ENCODE measurements around the gene GSG1L2. TPM values are rescaled to one million over a fixed set of nuclear protein-coding genes. Genes with fewer than 3 reads are reported as not detected.

The GSG1L2 gene
- total RNA-seq, 4 donors from 2014 or later: not detected

- no peak for DNase-seq (ENCODE audit: low spot score in 2 of 2)
- H3K27me3 ChIP-seq: no peaks in the 10 kb centered on the region
- H3K36me3 ChIP-seq: no peaks in the 10 kb centered on the region
- TF ChIP-seq EP300 (IDR thresholded peaks at IDR 0.05) (no peak), POLR2A (IDR thresholded peaks at IDR 0.05) (no peak), CTCF (IDR thresholded peaks at IDR 0.05) (no peak)
- H3K27ac ChIP-seq: no peak overlapping the region
- no peak overlapping the region for H3K4me3 ChIP-seq
- 73 to 80% methylated on average over 4 of the region's 4 CpGs for WGBS, 2 donors
- no peaks in the 10 kb centered on the region for H3K4me1 ChIP-seq
- H3K9me3 ChIP-seq: peaks cover 0 to 13% (median 0%) of the 10 kb centered on the region in 4 donors
Measured at GRCh38 chr17:9810100-9810949, 11.6 kb downstream of the GSG1L2 start.

DNA sequence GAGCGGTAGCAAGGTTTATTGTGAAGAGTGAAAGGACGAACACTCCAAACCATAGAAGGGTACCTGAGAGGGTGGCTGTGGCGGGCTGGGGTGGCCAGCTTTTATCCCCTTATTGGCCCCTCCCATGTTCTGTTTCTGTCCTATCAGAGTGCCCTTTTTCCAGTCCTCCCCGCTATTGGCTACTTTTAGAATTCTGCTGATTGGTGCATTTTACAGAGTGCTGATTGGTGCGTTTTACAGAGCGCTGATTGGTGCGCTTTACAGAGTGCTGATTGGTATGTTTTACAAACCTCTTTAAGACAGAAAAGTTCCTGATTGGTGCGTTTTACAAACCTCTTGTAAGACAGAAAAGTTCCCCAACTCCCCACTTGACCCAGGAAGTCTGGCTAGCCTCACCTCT, 12.5 kb downstream of the GSG1L2 start:
- Histone ChIP-seq H3K4me3 (no peak overlapping the region), H3K27me3 (no peaks in the 10 kb centered on the region), H3K27ac (no peak overlapping the region), H3K36me3 (no peaks in the 10 kb centered on the region), H3K9me3 (peaks cover 0 to 20% (median 0%) of the 10 kb centered on the region in 4 donors), H3K4me1 (no peaks in the 10 kb centered on the region)
- no peak for DNase-seq (ENCODE audit: low spot score in 2 of 2)
- 90 to 95% methylated on average over 8 of the region's 8 CpGs for WGBS, 2 donors
- TF ChIP-seq CTCF (IDR thresholded peaks at IDR 0.05) (no peak), EP300 (IDR thresholded peaks at IDR 0.05) (no peak), POLR2A (IDR thresholded peaks at IDR 0.05) (no peak)

GRCh38 chr17:9806699-9807098, 15.2 kb downstream of the GSG1L2 start:
- Histone ChIP-seq H3K27ac (no peak overlapping the region), H3K4me1 (no peaks in the 10 kb centered on the region), H3K27me3 (no peaks in the 10 kb centered on the region), H3K36me3 (no peaks in the 10 kb centered on the region), H3K9me3 (peaks cover 0 to 27% (median 0%) of the 10 kb centered on the region in 4 donors), H3K4me3 (no peak overlapping the region)
- 71 to 77% methylated on average over 6 of the region's 6 CpGs for WGBS, 2 donors
- no peak for DNase-seq (ENCODE audit: low spot score in 2 of 2)
- no peak for TF ChIP-seq POLR2A (IDR thresholded peaks at IDR 0.05)
- no peak for TF ChIP-seq EP300 (IDR thresholded peaks at IDR 0.05)
- no peak for TF ChIP-seq CTCF (IDR thresholded peaks at IDR 0.05)

- Histone ChIP-seq H3K4me3 (no peak overlapping the region), H3K27ac (no peak overlapping the region), H3K27me3 (no peaks in the 10 kb centered on the region), H3K36me3 (no peaks in the 10 kb centered on the region), H3K9me3 (peaks cover 0 to 24% (median 0%) of the 10 kb centered on the region in 4 donors), H3K4me1 (no peaks in the 10 kb centered on the region)
- 61 to 69% methylated on average over 4 of the region's 4 CpGs for WGBS, 2 donors
- TF ChIP-seq EP300 (IDR thresholded peaks at IDR 0.05) (no peak), CTCF (IDR thresholded peaks at IDR 0.05) (no peak), POLR2A (IDR thresholded peaks at IDR 0.05) (no peak)
- no peak for DNase-seq (ENCODE audit: low spot score in 2 of 2)
Measured at GRCh38 chr17:9805769-9806168, 16.1 kb downstream of the GSG1L2 start.

- no peaks in the 10 kb centered on the region for H3K36me3 ChIP-seq
- no peak overlapping the region for H3K4me3 ChIP-seq
- no peaks in the 10 kb centered on the region for H3K27me3 ChIP-seq
- DNase-seq (ENCODE audit: low spot score in 2 of 2): no peak
- no peak overlapping the region for H3K27ac ChIP-seq
- no peaks in the 10 kb centered on the region for H3K4me1 ChIP-seq
- 53 to 56% methylated on average over 4 of the region's 4 CpGs for WGBS, 2 donors
- TF ChIP-seq CTCF (IDR thresholded peaks at IDR 0.05): no peak
- no peak for TF ChIP-seq EP300 (IDR thresholded peaks at IDR 0.05)
- TF ChIP-seq POLR2A (IDR thresholded peaks at IDR 0.05): no peak
- peaks cover 0 to 21% (median 0%) of the 10 kb centered on the region in 4 donors for H3K9me3 ChIP-seq
Measured at GRCh38 chr17:9802697-9803096, 19.2 kb downstream of the GSG1L2 start.

Data from tibial nerve (tissue), 4 donors.